GM21576 (cell line): ENCODE results near the gene PRR20B.
"Not testable (repeated sequence)": the region's sequence is repeated elsewhere in the genome, so short reads cannot be mapped to it uniquely, and the experiment has no call there.

ENCODE experiments used
- ATAC-seq: cut with Tn5 transposase; IDR thresholded peaks from one replicate; pipeline ENCODE4 v1.9.1; 2021; ENCODE audit warnings: mild to moderate bottlenecking, moderate library complexity; ENCODE audit not compliant: unreplicated experiment

Gene PRR20B

GRCh38 chr13:57147188-57147587 lies at the start of gene PRR20B:
PRR20B (plus strand) TSS chr13:57147488; CDS start chr13:57147875, 387 bp downstream.
- not testable (repeated sequence) for ATAC-seq

- ATAC-seq: no peak
These were observed 32.3 kb upstream of the PRR20B start for GRCh38 chr13:57114945-57115344.

GRCh38 chr13:57123681-57124080 lies 23.6 kb upstream of the PRR20B start:
- ATAC-seq: no peak

DNA sequence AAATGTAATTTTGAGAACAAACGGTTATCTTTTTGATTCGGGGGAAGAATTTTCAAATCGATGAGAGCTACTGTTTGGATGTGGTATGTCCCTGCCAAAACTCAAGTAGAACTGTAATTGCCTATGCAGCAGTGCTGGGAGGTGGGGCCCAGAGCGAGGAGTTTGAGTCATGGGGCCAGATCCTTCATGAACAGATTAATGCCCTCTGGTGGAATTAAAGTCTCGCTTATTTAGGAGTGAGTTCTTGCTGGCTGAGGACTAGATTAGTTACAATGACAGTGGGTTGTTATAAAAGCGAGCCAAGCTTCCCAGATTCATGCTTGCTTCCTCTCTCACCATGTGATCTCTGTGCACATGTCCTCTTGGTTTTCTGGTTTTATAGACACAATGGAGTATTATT lies 18.4 kb upstream of the PRR20B start:
- no peak for ATAC-seq

DNA sequence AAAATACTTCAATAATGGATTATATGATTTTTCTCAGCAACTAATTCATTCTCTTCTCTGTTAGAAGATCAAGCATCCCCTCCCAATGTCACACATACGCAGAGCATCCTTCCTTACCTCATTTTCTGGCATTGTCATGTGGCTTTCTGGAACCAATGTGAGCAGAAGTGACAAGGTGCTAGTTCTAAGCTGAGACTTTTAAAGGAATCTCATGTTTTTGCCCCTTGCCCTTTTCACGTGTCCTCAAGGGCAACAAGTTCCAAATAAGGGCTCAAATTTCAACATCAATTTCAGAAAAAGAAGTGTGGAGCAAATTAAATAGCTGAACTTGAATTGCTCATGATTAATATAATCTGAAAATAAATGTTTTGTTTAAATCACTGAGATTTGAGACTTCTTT lies 11.2 kb upstream of the PRR20B start:
- no peak for ATAC-seq

DNA sequence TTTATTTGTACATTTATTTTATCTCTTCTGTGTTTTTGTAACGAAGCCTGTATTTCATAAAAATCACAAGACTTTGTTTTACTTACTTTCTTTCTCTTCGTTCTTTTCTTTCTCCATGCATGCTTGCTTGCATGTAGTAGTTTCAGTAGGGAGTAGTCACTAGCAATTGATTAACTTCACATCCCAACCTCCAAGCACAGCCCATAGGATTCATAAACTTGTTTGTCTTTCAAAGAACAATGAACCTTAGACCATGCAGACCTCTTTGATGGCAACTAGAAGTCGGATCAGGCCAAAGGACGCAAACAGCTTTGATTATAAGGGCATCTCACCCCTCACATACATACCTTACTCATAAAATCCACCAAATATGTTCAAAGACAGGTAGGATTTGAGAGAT lies 9.7 kb upstream of the PRR20B start:
- ATAC-seq: no peak

GRCh38 chr13:57138988-57139387 lies 8.3 kb upstream of the PRR20B start:
- no peak for ATAC-seq

DNA sequence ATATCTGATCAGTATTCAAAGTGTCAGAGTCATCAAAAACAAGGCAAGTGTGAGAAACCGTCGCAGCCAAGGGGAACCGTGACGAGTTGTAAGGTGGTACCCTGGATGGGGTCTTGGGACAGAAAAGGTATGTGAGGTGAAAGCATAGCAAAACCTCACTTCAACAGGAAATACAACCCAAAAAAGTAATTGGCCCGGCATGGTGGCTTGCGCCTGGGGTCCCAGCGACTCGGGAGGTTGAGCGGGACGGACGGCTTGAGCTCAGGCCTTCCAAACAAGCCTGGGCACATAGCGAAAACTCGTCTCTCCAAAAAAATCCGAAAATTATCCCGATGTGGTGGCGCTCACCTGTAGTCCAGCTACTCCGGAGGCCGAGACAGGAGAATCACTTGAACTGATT lies 7.5 kb upstream of the PRR20B start:
- not testable (repeated sequence) for ATAC-seq

DNA sequence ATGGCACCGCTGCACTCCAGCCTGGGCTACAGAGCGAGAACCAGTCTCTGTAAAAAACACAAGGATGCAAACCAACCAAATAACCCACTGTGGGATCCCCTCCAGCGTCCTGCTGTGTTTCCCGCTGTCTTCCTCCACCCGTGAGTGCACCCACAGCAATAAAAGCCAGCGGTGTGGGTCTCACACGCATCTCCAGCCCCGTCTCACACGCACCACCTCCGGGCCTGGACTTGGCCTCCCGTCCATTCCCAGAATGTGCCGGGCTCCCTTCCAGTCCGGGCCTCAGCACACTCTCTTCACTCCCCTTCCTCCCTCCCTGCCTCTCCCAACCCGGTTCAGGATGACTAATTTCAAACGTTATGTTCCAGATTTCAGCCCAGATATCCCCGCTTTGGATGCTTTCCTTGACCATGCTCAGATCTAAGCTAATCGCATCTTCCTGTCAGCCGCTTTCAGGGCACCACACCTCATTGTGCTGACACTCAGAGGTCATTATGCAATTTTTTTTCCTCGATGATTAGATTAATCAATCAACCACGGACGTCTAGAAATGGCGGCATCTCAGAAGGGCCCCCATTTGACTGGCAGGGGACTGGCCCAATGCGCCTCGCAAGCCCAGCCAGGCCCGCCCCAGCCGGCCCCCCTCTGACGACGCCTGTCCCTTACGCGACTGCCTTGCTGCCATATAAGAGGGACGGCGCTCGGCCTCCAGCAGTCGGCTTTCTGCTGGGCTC lies 6.9 kb upstream of the PRR20B start, which contains the start of gene PRR20A:
Gene PRR20A, plus strand, starts transcription at position 684 of the 734 bp plus-strand sequence. CDS start 387 bp downstream, outside the sequence.
- ATAC-seq: not testable (repeated sequence)

DNA sequence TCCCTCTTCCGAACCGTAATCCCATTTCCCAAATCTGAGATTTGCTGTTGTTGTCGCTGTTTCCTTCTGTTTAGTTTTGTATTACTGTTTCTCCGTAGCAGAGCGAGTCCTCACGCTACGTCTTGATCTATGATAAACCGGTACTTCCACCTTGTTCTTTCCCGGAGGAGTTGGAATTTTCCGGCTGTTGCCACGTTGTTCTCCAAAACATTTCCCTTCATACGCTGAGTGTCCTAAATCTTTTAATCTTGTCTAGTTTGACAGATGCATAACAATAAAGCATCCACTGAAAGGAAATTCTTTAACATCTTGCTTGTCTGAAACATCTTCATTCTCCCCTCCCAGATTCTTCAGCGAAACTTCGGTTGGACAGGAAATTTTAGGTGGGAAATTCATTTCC lies 818 bp downstream of the PRR20B start:
- ATAC-seq: not testable (repeated sequence)

DNA sequence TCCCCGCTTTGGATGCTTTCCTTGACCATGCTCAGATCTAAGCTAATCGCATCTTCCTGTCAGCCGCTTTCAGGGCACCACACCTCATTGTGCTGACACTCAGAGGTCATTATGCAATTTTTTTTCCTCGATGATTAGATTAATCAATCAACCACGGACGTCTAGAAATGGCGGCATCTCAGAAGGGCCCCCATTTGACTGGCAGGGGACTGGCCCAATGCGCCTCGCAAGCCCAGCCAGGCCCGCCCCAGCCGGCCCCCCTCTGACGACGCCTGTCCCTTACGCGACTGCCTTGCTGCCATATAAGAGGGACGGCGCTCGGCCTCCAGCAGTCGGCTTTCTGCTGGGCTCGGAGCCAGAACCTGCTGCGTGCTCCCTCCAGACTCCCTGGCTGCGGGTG lies 6.5 kb downstream of the PRR20B start, which contains the start of gene PRR20C:
Gene PRR20C, plus strand, starts transcription at position 301 of the 400 bp plus-strand sequence. CDS start 387 bp downstream, outside the sequence.
- ATAC-seq: not testable (repeated sequence)

- ATAC-seq: not testable (repeated sequence)
These were observed 13.0 kb downstream of the PRR20B start, which contains the start of gene PRR20D for GRCh38 chr13:57160332-57160731. PRR20D (plus strand) TSS chr13:57160632; CDS start chr13:57161019, 387 bp downstream.

DNA sequence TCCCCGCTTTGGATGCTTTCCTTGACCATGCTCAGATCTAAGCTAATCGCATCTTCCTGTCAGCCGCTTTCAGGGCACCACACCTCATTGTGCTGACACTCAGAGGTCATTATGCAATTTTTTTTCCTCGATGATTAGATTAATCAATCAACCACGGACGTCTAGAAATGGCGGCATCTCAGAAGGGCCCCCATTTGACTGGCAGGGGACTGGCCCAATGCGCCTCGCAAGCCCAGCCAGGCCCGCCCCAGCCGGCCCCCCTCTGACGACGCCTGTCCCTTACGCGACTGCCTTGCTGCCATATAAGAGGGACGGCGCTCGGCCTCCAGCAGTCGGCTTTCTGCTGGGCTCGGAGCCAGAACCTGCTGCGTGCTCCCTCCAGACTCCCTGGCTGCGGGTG lies 19.6 kb downstream of the PRR20B start, which contains the start of gene PRR20E:
Gene PRR20E, plus strand, starts transcription at position 301 of the 400 bp plus-strand sequence. CDS start 387 bp downstream, outside the sequence.
- not testable (repeated sequence) for ATAC-seq

- ATAC-seq: no peak
These were observed 44.4 kb downstream of the PRR20B start for GRCh38 chr13:57191667-57192066.
